Measurements from ENCODE around the gene AP1B1. TPM values are rescaled to one million over a fixed set of nuclear protein-coding genes. Genes with fewer than 3 reads are reported as not detected.
"Not testable (repeated sequence)": the region's sequence is repeated elsewhere in the genome, so short reads cannot be mapped to it uniquely, and the experiment has no call there.

The AP1B1 gene
- total and polyA plus RNA-seq, 2 donors = 33.0 to 33.2 TPM

- H3K9me3 ChIP-seq (ENCODE audit: control insufficient read depth in 2 of 2, insufficient read depth in 1 of 2, low read length in 1 of 2); H3K4me3 ChIP-seq (ENCODE audit: low read length in 2 of 2); H3K27ac ChIP-seq (ENCODE audit: low read depth in 1 of 2, low read length in 1 of 2); H3K27me3 ChIP-seq (ENCODE audit: control insufficient read depth in 2 of 2, insufficient read depth in 1 of 2, low read length in 1 of 2); DNase-seq (ENCODE audit: low read depth in 6 of 9, low spot score in 9 of 9); H3K36me3 ChIP-seq (ENCODE audit: control insufficient read depth in 2 of 2, insufficient read depth in 2 of 2, low read length in 1 of 2); H3K4me1 ChIP-seq (ENCODE audit: control insufficient read depth in 2 of 2, insufficient read depth in 2 of 2, low read length in 2 of 2): not testable (repeated sequence)
- WGBS = 76% methylated on average over 5 of the region's 5 CpGs
Observed at GRCh38 chr22:29418704-29419103, 30.3 kb upstream of the AP1B1 start.

- peak overlapping the region; percentile 33 to 50 for H3K4me3 ChIP-seq (ENCODE audit: low read length in 2 of 2)
- peak in 8 of 9 donors; percentile 2 to 73 (median 28) for DNase-seq (ENCODE audit: low read depth in 6 of 9, low spot score in 9 of 9)
- not testable (repeated sequence) for H3K4me1 ChIP-seq (ENCODE audit: control insufficient read depth in 2 of 2, insufficient read depth in 2 of 2, low read length in 2 of 2); H3K9me3 ChIP-seq (ENCODE audit: control insufficient read depth in 2 of 2, insufficient read depth in 1 of 2, low read length in 1 of 2); H3K27me3 ChIP-seq (ENCODE audit: control insufficient read depth in 2 of 2, insufficient read depth in 1 of 2, low read length in 1 of 2); H3K36me3 ChIP-seq (ENCODE audit: control insufficient read depth in 2 of 2, insufficient read depth in 2 of 2, low read length in 1 of 2)
- WGBS = 48% methylated on average over 23 of the region's 23 CpGs
- H3K27ac ChIP-seq (ENCODE audit: low read depth in 1 of 2, low read length in 1 of 2) = peak overlapping the region; percentile 57 to 85
Observed at GRCh38 chr22:29414951-29415591, 26.7 kb upstream of the AP1B1 start.

GRCh38 chr22:29412772-29413171 lies 24.4 kb upstream of the AP1B1 start:
- H3K27me3 ChIP-seq (ENCODE audit: control insufficient read depth in 2 of 2, insufficient read depth in 1 of 2, low read length in 1 of 2); H3K9me3 ChIP-seq (ENCODE audit: control insufficient read depth in 2 of 2, insufficient read depth in 1 of 2, low read length in 1 of 2); H3K36me3 ChIP-seq (ENCODE audit: control insufficient read depth in 2 of 2, insufficient read depth in 2 of 2, low read length in 1 of 2); H3K27ac ChIP-seq (ENCODE audit: low read depth in 1 of 2, low read length in 1 of 2); DNase-seq (ENCODE audit: low read depth in 6 of 9, low spot score in 9 of 9); H3K4me1 ChIP-seq (ENCODE audit: control insufficient read depth in 2 of 2, insufficient read depth in 2 of 2, low read length in 2 of 2); H3K4me3 ChIP-seq (ENCODE audit: low read length in 2 of 2): not testable (repeated sequence)
- 69% methylated on average over 4 of the region's 4 CpGs for WGBS

- H3K9me3 ChIP-seq (ENCODE audit: control insufficient read depth in 2 of 2, insufficient read depth in 1 of 2, low read length in 1 of 2); DNase-seq (ENCODE audit: low read depth in 6 of 9, low spot score in 9 of 9); H3K4me1 ChIP-seq (ENCODE audit: control insufficient read depth in 2 of 2, insufficient read depth in 2 of 2, low read length in 2 of 2); H3K36me3 ChIP-seq (ENCODE audit: control insufficient read depth in 2 of 2, insufficient read depth in 2 of 2, low read length in 1 of 2); H3K27ac ChIP-seq (ENCODE audit: low read depth in 1 of 2, low read length in 1 of 2); H3K27me3 ChIP-seq (ENCODE audit: control insufficient read depth in 2 of 2, insufficient read depth in 1 of 2, low read length in 1 of 2); H3K4me3 ChIP-seq (ENCODE audit: low read length in 2 of 2): not testable (repeated sequence)
- 53% methylated on average over 4 of the region's 4 CpGs for WGBS
Observed at GRCh38 chr22:29411569-29412211, 23.3 kb upstream of the AP1B1 start.

GRCh38 chr22:29408940-29409339 lies 20.6 kb upstream of the AP1B1 start:
- Histone ChIP-seq H3K36me3 (ENCODE audit: control insufficient read depth in 2 of 2, insufficient read depth in 2 of 2, low read length in 1 of 2) (no peaks in the 10 kb centered on the region), H3K4me3 (ENCODE audit: low read length in 2 of 2) (no peak overlapping the region), H3K9me3 (ENCODE audit: control insufficient read depth in 2 of 2, insufficient read depth in 1 of 2, low read length in 1 of 2) (no peaks in the 10 kb centered on the region), H3K27ac (ENCODE audit: low read depth in 1 of 2, low read length in 1 of 2) (no peak overlapping the region), H3K4me1 (ENCODE audit: control insufficient read depth in 2 of 2, insufficient read depth in 2 of 2, low read length in 2 of 2) (no peaks in the 10 kb centered on the region), H3K27me3 (ENCODE audit: control insufficient read depth in 2 of 2, insufficient read depth in 1 of 2, low read length in 1 of 2) (no peaks in the 10 kb centered on the region)
- no peak for DNase-seq (ENCODE audit: low read depth in 6 of 9, low spot score in 9 of 9)
- 69% methylated on average over 6 of the region's 6 CpGs for WGBS

- H3K27me3 ChIP-seq (ENCODE audit: control insufficient read depth in 2 of 2, insufficient read depth in 1 of 2, low read length in 1 of 2); H3K36me3 ChIP-seq (ENCODE audit: control insufficient read depth in 2 of 2, insufficient read depth in 2 of 2, low read length in 1 of 2); H3K9me3 ChIP-seq (ENCODE audit: control insufficient read depth in 2 of 2, insufficient read depth in 1 of 2, low read length in 1 of 2); H3K27ac ChIP-seq (ENCODE audit: low read depth in 1 of 2, low read length in 1 of 2); H3K4me3 ChIP-seq (ENCODE audit: low read length in 2 of 2); H3K4me1 ChIP-seq (ENCODE audit: control insufficient read depth in 2 of 2, insufficient read depth in 2 of 2, low read length in 2 of 2); DNase-seq (ENCODE audit: low read depth in 6 of 9, low spot score in 9 of 9): not testable (repeated sequence)
- 83% methylated on average over 6 of the region's 6 CpGs for WGBS
Observed at GRCh38 chr22:29401538-29401937, 13.2 kb upstream of the AP1B1 start.

- Histone ChIP-seq H3K27me3 (ENCODE audit: control insufficient read depth in 2 of 2, insufficient read depth in 1 of 2, low read length in 1 of 2) (no peaks in the 10 kb centered on the region), H3K36me3 (ENCODE audit: control insufficient read depth in 2 of 2, insufficient read depth in 2 of 2, low read length in 1 of 2) (no peaks in the 10 kb centered on the region), H3K4me3 (ENCODE audit: low read length in 2 of 2) (no peak overlapping the region), H3K9me3 (ENCODE audit: control insufficient read depth in 2 of 2, insufficient read depth in 1 of 2, low read length in 1 of 2) (no peaks in the 10 kb centered on the region), H3K4me1 (ENCODE audit: control insufficient read depth in 2 of 2, insufficient read depth in 2 of 2, low read length in 2 of 2) (no peaks in the 10 kb centered on the region), H3K27ac (ENCODE audit: low read depth in 1 of 2, low read length in 1 of 2) (no peak overlapping the region)
- DNase-seq (ENCODE audit: low read depth in 6 of 9, low spot score in 9 of 9) = no peak
- WGBS = 99% methylated on average over 2 of the region's 2 CpGs
Observed at GRCh38 chr22:29400576-29400975, 12.2 kb upstream of the AP1B1 start.

GRCh38 chr22:29397791-29398190 lies 9.4 kb upstream of the AP1B1 start:
- H3K9me3 ChIP-seq (ENCODE audit: control insufficient read depth in 2 of 2, insufficient read depth in 1 of 2, low read length in 1 of 2) = no peaks in the 10 kb centered on the region
- H3K27ac ChIP-seq (ENCODE audit: low read depth in 1 of 2, low read length in 1 of 2) = no peak overlapping the region
- 94% methylated on average over 6 of the region's 6 CpGs for WGBS
- no peaks in the 10 kb centered on the region for H3K27me3 ChIP-seq (ENCODE audit: control insufficient read depth in 2 of 2, insufficient read depth in 1 of 2, low read length in 1 of 2)
- no peaks in the 10 kb centered on the region for H3K4me1 ChIP-seq (ENCODE audit: control insufficient read depth in 2 of 2, insufficient read depth in 2 of 2, low read length in 2 of 2)
- no peak overlapping the region for H3K4me3 ChIP-seq (ENCODE audit: low read length in 2 of 2)
- no peak for DNase-seq (ENCODE audit: low read depth in 6 of 9, low spot score in 9 of 9)
- no peaks in the 10 kb centered on the region for H3K36me3 ChIP-seq (ENCODE audit: control insufficient read depth in 2 of 2, insufficient read depth in 2 of 2, low read length in 1 of 2)

- H3K27ac ChIP-seq (ENCODE audit: low read depth in 1 of 2, low read length in 1 of 2) = no peak overlapping the region
- no peak for DNase-seq (ENCODE audit: low read depth in 6 of 9, low spot score in 9 of 9)
- no peaks in the 10 kb centered on the region for H3K4me1 ChIP-seq (ENCODE audit: control insufficient read depth in 2 of 2, insufficient read depth in 2 of 2, low read length in 2 of 2)
- H3K27me3 ChIP-seq (ENCODE audit: control insufficient read depth in 2 of 2, insufficient read depth in 1 of 2, low read length in 1 of 2) = no peaks in the 10 kb centered on the region
- H3K4me3 ChIP-seq (ENCODE audit: low read length in 2 of 2) = no peak overlapping the region
- 89% methylated on average over 2 of the region's 2 CpGs for WGBS
- no peaks in the 10 kb centered on the region for H3K9me3 ChIP-seq (ENCODE audit: control insufficient read depth in 2 of 2, insufficient read depth in 1 of 2, low read length in 1 of 2)
- no peaks in the 10 kb centered on the region for H3K36me3 ChIP-seq (ENCODE audit: control insufficient read depth in 2 of 2, insufficient read depth in 2 of 2, low read length in 1 of 2)
Observed at GRCh38 chr22:29396126-29396525, 7.8 kb upstream of the AP1B1 start.

Measured in thymus (tissue), 11 donors.